Neuronal stem cell (in vitro differentiated cells): ENCODE results near the gene PCDHB9.
"Not testable (repeated sequence)": the region's sequence is repeated elsewhere in the genome, so short reads cannot be mapped to it uniquely, and the experiment has no call there.

ENCODE experiments used
- DNase-seq: peaks from one replicate; pipeline ENCODE4 v3.0.0-alpha.2; 2013; ENCODE audit warnings: low spot score
- H2AFZ ChIP-seq: one replicate; pipeline ENCODE4 v1.6.1; 2013; ENCODE audit warnings: mild to moderate bottlenecking, low read length, inconsistent platforms
- H2AK5ac ChIP-seq: 2 replicates; pipeline ENCODE4 v1.6.1; 2013; ENCODE audit warnings: low read depth, mild to moderate bottlenecking, inconsistent platforms, low read length, moderate library complexity, mixed read lengths
- H2BK120ac ChIP-seq: 2 replicates; pipeline ENCODE4 v1.6.1; 2013; ENCODE audit warnings: low read depth, mild to moderate bottlenecking, inconsistent platforms, low read length, moderate library complexity, mixed read lengths
- H2BK12ac ChIP-seq: one replicate; pipeline ENCODE4 v1.6.1; 2013; ENCODE audit warnings: low read length, inconsistent platforms
- H2BK15ac ChIP-seq: 2 replicates; pipeline ENCODE4 v1.6.1; 2013; ENCODE audit warnings: mild to moderate bottlenecking, low read length, inconsistent platforms, mixed read lengths
- H2BK5ac ChIP-seq: one replicate; pipeline ENCODE4 v1.6.1; 2013; ENCODE audit warnings: inconsistent platforms, mild to moderate bottlenecking, low read length, moderate library complexity
- H3K14ac ChIP-seq: one replicate; pipeline ENCODE4 v1.6.1; 2013; ENCODE audit warnings: low read length, inconsistent platforms
- H3K18ac ChIP-seq: 2 replicates; pipeline ENCODE4 v1.6.1; 2013; ENCODE audit warnings: low read length, inconsistent platforms
- H3K23ac ChIP-seq: 2 replicates; pipeline ENCODE4 v1.6.1; 2013; ENCODE audit warnings: low read depth, mild to moderate bottlenecking, mixed read lengths, low read length, inconsistent platforms; ENCODE audit not compliant: poor library complexity
- H3K27ac ChIP-seq: replicated peaks from 3 replicates; pipeline ENCODE4 v1.5.1; 2013; ENCODE audit warnings: low read length, inconsistent platforms
- H3K27me3 ChIP-seq, 3 experiments: 2 replicates each; pipeline ENCODE4 v1.6.1; 2013; ENCODE audit warnings: low read length in 3 of 3, mild to moderate bottlenecking in 2 of 3, inconsistent platforms in 1 of 3, low read depth in 1 of 3, mixed read lengths in 1 of 3, moderate library complexity in 1 of 3; ENCODE audit not compliant: control insufficient read depth in 3 of 3, insufficient read depth in 3 of 3
- H3K36me3 ChIP-seq, 2 donors: replicated peaks in 1 of 2; 2 replicates each; pipeline ENCODE4 v1.6.1; 2013; ENCODE audit warnings: low read length in 2 of 2; ENCODE audit not compliant: control insufficient read depth in 2 of 2, insufficient read depth in 2 of 2
- H3K4ac ChIP-seq: 2 replicates; pipeline ENCODE4 v1.6.1; 2013; ENCODE audit warnings: inconsistent platforms, mild to moderate bottlenecking, low read length, moderate library complexity
- H3K4me1 ChIP-seq, 2 donors: 1 replicate in 1 of 2; 2 replicates in 1 of 2; pipeline ENCODE4 v1.6.1; 2013; ENCODE audit warnings: low read length in 2 of 2, low read depth in 1 of 2; ENCODE audit not compliant: control insufficient read depth in 2 of 2, insufficient read depth in 1 of 2
- H3K4me2 ChIP-seq: one replicate; pipeline ENCODE4 v1.6.1; 2013; ENCODE audit warnings: mild to moderate bottlenecking, low read length, inconsistent platforms; ENCODE audit not compliant: insufficient read depth, poor library complexity, severe bottlenecking
- H3K4me3 ChIP-seq, 2 donors: 2 replicates each; pipeline ENCODE4 v1.5.1; 2013; ENCODE audit warnings: low read length in 2 of 2, mild to moderate bottlenecking in 2 of 2, inconsistent platforms in 1 of 2, moderate library complexity in 1 of 2
- H3K79me1 ChIP-seq: one replicate; pipeline ENCODE4 v1.6.1; 2013; ENCODE audit warnings: low read depth, mild to moderate bottlenecking, inconsistent platforms, low read length, moderate library complexity
- H3K9ac ChIP-seq: one replicate; pipeline ENCODE4 v1.6.1; 2013; ENCODE audit warnings: mild to moderate bottlenecking, low read depth, low read length, inconsistent platforms; ENCODE audit not compliant: poor library complexity
- H3K9me3 ChIP-seq, 2 donors: replicated peaks in 1 of 2; 2 replicates each; pipeline versions ENCODE3 to v1.6.1; 2013; ENCODE audit warnings: low read length in 2 of 2, mild to moderate bottlenecking in 2 of 2, inconsistent platforms in 1 of 2, low read depth in 1 of 2, mixed read lengths in 1 of 2, moderate library complexity in 1 of 2; ENCODE audit not compliant: control insufficient read depth in 2 of 2, insufficient read depth in 1 of 2
- H4K8ac ChIP-seq: one replicate; pipeline ENCODE4 v1.6.1; 2013; ENCODE audit warnings: low read depth, mild to moderate bottlenecking, inconsistent platforms, low read length, moderate library complexity
- H4K91ac ChIP-seq: one replicate; pipeline ENCODE4 v1.6.1; 2013; ENCODE audit warnings: low read length, low read depth, mild to moderate bottlenecking, inconsistent platforms; ENCODE audit not compliant: poor library complexity
- WGBS, 2 donors: extraction: QIAGEN DNeasy Blood & Tissue Kit; methylation state at CpG; one replicate each; pipeline ENCODE4 v1.1.7; 2013; ENCODE audit warnings: missing lambda C conversion rate in 2 of 2, mixed read lengths in 1 of 2; ENCODE audit not compliant: insufficient read length in 2 of 2, insufficient replicate concordance in 1 of 2; ENCODE audit errors: extremely low coverage in 2 of 2; 5-methylcytosine and 5-hydroxymethylcytosine counted together

PCDHB9 gene

GRCh38 chr5:141189131-141189530 is 2.2 kb downstream of the PCDHB9 start:
- not testable (repeated sequence) for H2AFZ ChIP-seq, H3K79me1 ChIP-seq, H3K4me1 ChIP-seq, H2BK5ac ChIP-seq, H3K27me3 ChIP-seq, H3K23ac ChIP-seq, H3K18ac ChIP-seq, H2BK120ac ChIP-seq, H3K9ac ChIP-seq, H4K8ac ChIP-seq, H3K14ac ChIP-seq, H2AK5ac ChIP-seq, H3K27ac ChIP-seq, H4K91ac ChIP-seq, H2BK15ac ChIP-seq, DNase-seq, H3K4me2 ChIP-seq, H3K4me3 ChIP-seq, H3K36me3 ChIP-seq, H3K4ac ChIP-seq, H2BK12ac ChIP-seq
- no CpG with 5 or more reads among the region's 35 CpGs for WGBS, 2 donors
- peaks cover 3 to 39% of the 10 kb centered on the region in 2 donors for H3K9me3 ChIP-seq

- Histone ChIP-seq H3K36me3 (no peaks in the 10 kb centered on the region), H3K23ac (no peak within 1 kb of the TSS), H2BK12ac (no peak within 1 kb of the TSS), H3K14ac (no peak within 1 kb of the TSS), H3K4me2 (no peak within 1 kb of the TSS), H4K91ac (no peak within 1 kb of the TSS), H3K9ac (no peak within 1 kb of the TSS), H3K18ac (no peak within 1 kb of the TSS), H2BK5ac (no peak within 1 kb of the TSS), H3K9me3 (peaks cover 3 to 36% of the 10 kb centered on the region in 2 donors), H3K79me1 (no peaks in the 10 kb centered on the region), H3K4me1 (no peaks in the 10 kb centered on the region), H4K8ac (no peak within 1 kb of the TSS), H2BK120ac (no peak within 1 kb of the TSS), H2AK5ac (no peak within 1 kb of the TSS), H3K27me3 (no peaks in the 10 kb centered on the region), H2AFZ (peak within 1 kb of the TSS; percentile 78), H3K27ac (no peak within 1 kb of the TSS), H3K4ac (no peak within 1 kb of the TSS), H2BK15ac (no peak within 1 kb of the TSS), H3K4me3 (peak within 1 kb of the TSS; percentile 40 to 41)
- peak; percentile 51 for DNase-seq
- WGBS, 2 donors, result no CpG with 5 or more reads among the region's 10 CpGs
These were observed 5.3 kb downstream of the PCDHB9 start, which contains the start of gene PCDHB10 for GRCh38 chr5:141192110-141192725. Gene PCDHB10 (plus strand): TSS chr5:141192353. CDS start chr5:141192553, 200 bp downstream.

GRCh38 chr5:141194332-141194731 is 7.4 kb downstream of the PCDHB9 start:
- H3K27ac ChIP-seq, DNase-seq, H3K4me1 ChIP-seq, H2BK120ac ChIP-seq, H3K4ac ChIP-seq, H3K23ac ChIP-seq, H2AFZ ChIP-seq, H3K27me3 ChIP-seq, H2BK12ac ChIP-seq, H3K36me3 ChIP-seq, H3K4me3 ChIP-seq, H3K18ac ChIP-seq, H2BK15ac ChIP-seq, H4K91ac ChIP-seq, H3K79me1 ChIP-seq, H4K8ac ChIP-seq, H3K9ac ChIP-seq, H3K14ac ChIP-seq, H3K4me2 ChIP-seq, H2BK5ac ChIP-seq, H2AK5ac ChIP-seq: not testable (repeated sequence)
- WGBS, 2 donors, result no CpG with 5 or more reads among the region's 37 CpGs
- H3K9me3 ChIP-seq, result peaks cover 4 to 36% of the 10 kb centered on the region in 2 donors

GRCh38 chr5:141196363-141196762 is 9.4 kb downstream of the PCDHB9 start:
- H3K14ac ChIP-seq, result no peak overlapping the region
- H3K18ac ChIP-seq, result no peak overlapping the region
- H3K4me2 ChIP-seq, result no peak overlapping the region
- no peak overlapping the region for H2BK120ac ChIP-seq
- H3K9me3 ChIP-seq, result peaks cover 10 to 40% of the 10 kb centered on the region in 2 donors
- H3K4me3 ChIP-seq, result no peak overlapping the region
- no peak overlapping the region for H2AK5ac ChIP-seq
- H3K36me3 ChIP-seq, result no peaks in the 10 kb centered on the region
- no peak overlapping the region for H2BK12ac ChIP-seq
- H3K27ac ChIP-seq, result no peak overlapping the region
- no peak overlapping the region for H3K4ac ChIP-seq
- no peak for DNase-seq
- peaks cover 0 to 2% (median 0%) of the 10 kb centered on the region in 3 experiments for H3K27me3 ChIP-seq
- no peak overlapping the region for H4K91ac ChIP-seq
- H3K9ac ChIP-seq, result no peak overlapping the region
- H4K8ac ChIP-seq, result no peak overlapping the region
- H2BK15ac ChIP-seq, result no peak overlapping the region
- WGBS, 2 donors, result no CpG with 5 or more reads among the region's 3 CpGs
- H3K79me1 ChIP-seq, result no peaks in the 10 kb centered on the region
- H2BK5ac ChIP-seq, result no peak overlapping the region
- H2AFZ ChIP-seq, result no peak overlapping the region
- no peaks in the 10 kb centered on the region for H3K4me1 ChIP-seq
- no peak overlapping the region for H3K23ac ChIP-seq
